SK-N-DZ (cell line): ENCODE results near the gene MYL12A.
A peak's percentile ranks its signal among the peaks of the same experiment; 100 is the strongest.

Experiments used
- DNase-seq: peaks from one replicate; pipeline ENCODE4 v3.0.0-alpha.2; 2015; ENCODE audit warnings: low spot score

MYL12A gene

GRCh38 chr18:3224223-3224622 is 23.4 kb upstream of the MYL12A start:
- no peak for DNase-seq

- DNase-seq, result no peak
Observed at GRCh38 chr18:3225588-3225987, 22.0 kb upstream of the MYL12A start.

GRCh38 chr18:3226048-3226447 is 21.6 kb upstream of the MYL12A start:
- DNase-seq, result no peak

GRCh38 chr18:3230401-3231334 is 16.9 kb upstream of the MYL12A start:
- DNase-seq, result no peak

- no peak for DNase-seq
Observed at GRCh38 chr18:3233004-3233403, 14.6 kb upstream of the MYL12A start.

- no peak for DNase-seq
Observed at GRCh38 chr18:3233433-3234168, 14.0 kb upstream of the MYL12A start.

GRCh38 chr18:3234457-3234856 is 13.1 kb upstream of the MYL12A start:
- no peak for DNase-seq

GRCh38 chr18:3235846-3236245 is 11.8 kb upstream of the MYL12A start:
- DNase-seq, result no peak

- no peak for DNase-seq
Observed at GRCh38 chr18:3236470-3236869, 11.1 kb upstream of the MYL12A start.

- DNase-seq, result no peak
Observed at GRCh38 chr18:3238742-3239141, 8.9 kb upstream of the MYL12A start.

- DNase-seq, result no peak
Observed at GRCh38 chr18:3245185-3245564, 2.4 kb upstream of the MYL12A start.

GRCh38 chr18:3245853-3246634 is 1.6 kb upstream of the MYL12A start:
- peak; percentile 87 for DNase-seq

- DNase-seq, result no peak
Observed at GRCh38 chr18:3246635-3247239, 864 bp upstream of the MYL12A start.

- DNase-seq, result no peak
Observed at GRCh38 chr18:3248062-3248657, 559 bp downstream of the MYL12A start.

GRCh38 chr18:3248658-3249359 is 1.2 kb downstream of the MYL12A start:
- DNase-seq, result no peak

GRCh38 chr18:3250237-3251107 is 2.9 kb downstream of the MYL12A start:
- DNase-seq, result no peak

GRCh38 chr18:3251249-3251962 is 3.8 kb downstream of the MYL12A start:
- no peak for DNase-seq

- no peak for DNase-seq
Observed at GRCh38 chr18:3251963-3252277, 4.3 kb downstream of the MYL12A start.

GRCh38 chr18:3252843-3253242 is 5.2 kb downstream of the MYL12A start:
- no peak for DNase-seq
